GM23248 (cell line): ENCODE measurements around the gene CCL7. TPM values are rescaled to one million over a fixed set of nuclear protein-coding genes. Genes with fewer than 3 reads are reported as not detected.
A peak's percentile ranks its signal among the peaks of the same experiment; 100 is the strongest.

Experiments used
- DNase-seq: peaks from one replicate; pipeline ENCODE4 v3.0.0-alpha.2; 2015
- H2AFZ ChIP-seq: fragments of 200-600 bp; sonication (generic); 2 replicates; pipeline ENCODE4 v1.6.1; 2016; ENCODE audit warnings: antibody characterized with exemption
- H3F3A ChIP-seq: fragments of 200-600 bp; sonication (generic); 2 replicates; pipeline ENCODE4 v1.6.1; 2016; ENCODE audit warnings: mild to moderate bottlenecking, antibody characterized with exemption, mixed run types; ENCODE audit not compliant: insufficient read depth
- H3K27ac ChIP-seq: fragments of 200-600 bp; sonication (generic); 2 replicates; pipeline ENCODE4 v1.5.1; 2016; ENCODE audit warnings: mild to moderate bottlenecking
- H3K27me3 ChIP-seq: fragments of 200-600 bp; sonication (generic); replicated peaks from 2 replicates; pipeline ENCODE4 v1.6.1; 2016; ENCODE audit warnings: mild to moderate bottlenecking; ENCODE audit not compliant: insufficient read depth
- H3K36me3 ChIP-seq: fragments of 200-600 bp; sonication (generic); 2 replicates; pipeline ENCODE4 v1.6.1; 2016; ENCODE audit warnings: low read depth, mild to moderate bottlenecking
- H3K4me1 ChIP-seq: fragments of 200-600 bp; sonication (generic); 2 replicates; pipeline ENCODE4 v1.6.1; 2016; ENCODE audit warnings: mild to moderate bottlenecking; ENCODE audit not compliant: insufficient read depth
- H3K4me2 ChIP-seq: fragments of 200-600 bp; sonication (generic); one replicate; pipeline ENCODE4 v1.6.1; 2016; ENCODE audit warnings: mild to moderate bottlenecking; ENCODE audit not compliant: unreplicated experiment
- H3K4me3 ChIP-seq: fragments of 200-600 bp; sonication (generic); 2 replicates; pipeline ENCODE4 v1.5.1; 2016; ENCODE audit warnings: mild to moderate bottlenecking
- H3K79me2 ChIP-seq: fragments of 200-600 bp; sonication (generic); 2 replicates; pipeline ENCODE4 v1.6.1; 2016; ENCODE audit warnings: mild to moderate bottlenecking; ENCODE audit not compliant: insufficient read depth
- H3K9ac ChIP-seq: fragments of 200-600 bp; sonication (generic); 2 replicates; pipeline ENCODE4 v1.6.1; 2016; ENCODE audit warnings: mild to moderate bottlenecking
- H3K9me2 ChIP-seq: fragments of 200-600 bp; sonication (generic); 2 replicates; pipeline ENCODE4 v1.6.1; 2016; ENCODE audit warnings: mixed run types, mild to moderate bottlenecking, moderate library complexity; ENCODE audit not compliant: insufficient read depth
- H3K9me3 ChIP-seq: fragments of 200-600 bp; sonication (generic); one replicate; pipeline ENCODE4 v1.6.1; 2017; ENCODE audit warnings: low read depth
- H4K20me1 ChIP-seq: fragments of 200-600 bp; sonication (generic); 2 replicates; pipeline ENCODE4 v1.6.0; 2016; ENCODE audit not compliant: insufficient read depth
- EZH2 ChIP-seq: fragments of 200-600 bp; sonication (generic); IDR thresholded peaks from 2 replicates; pipeline ENCODE4 v1.6.1; 2018; ENCODE audit warnings: antibody characterized with exemption, mild to moderate bottlenecking; ENCODE audit not compliant: insufficient read depth, poor library complexity, severe bottlenecking
- EZH2phosphoT487 ChIP-seq: fragments of 200-600 bp; sonication (generic); IDR thresholded peaks from 2 replicates; pipeline ENCODE4 v1.6.1; 2018; ENCODE audit warnings: antibody characterized with exemption, moderate library complexity, mild to moderate bottlenecking, low read depth; ENCODE audit not compliant: insufficient read depth
- WGBS, 2 experiments: methylation state at CpG; one replicate each; pipeline ENCODE4 v1.1.6; 2015 to 2017; ENCODE audit warnings: low lambda C conversion rate in 2 of 2, low coverage in 1 of 2; ENCODE audit errors: missing lambda C conversion rate in 2 of 2; 5-methylcytosine and 5-hydroxymethylcytosine counted together
- in situ Hi-C: fragments of 300-500 bp; cut with MboI; formaldehyde crosslinking; loops from 2 replicates; pipeline ENCODE4 v1.15.0; 2020
- polyA plus RNA-seq: library from polyadenylated mRNA; unstranded; fragments of >200 nt; fragmentation: Nextera tagmentation; extraction: Ambion mirVana; gene quantifications from 2 replicates; pipeline ENCODE4 v1.2.1, GENCODE V29; 2016
- total RNA-seq: library from RNA; depleted of rRNA; stranded (reverse); fragments of >200 nt; shearing (Covaris generic); gene quantifications from 2 replicates; pipeline ENCODE4 v1.2.3, GENCODE V29; 2014

Gene CCL7
- total and polyA plus RNA-seq, 2 experiments from 2014 or later, result 2.4 to 4.9 TPM

DNA sequence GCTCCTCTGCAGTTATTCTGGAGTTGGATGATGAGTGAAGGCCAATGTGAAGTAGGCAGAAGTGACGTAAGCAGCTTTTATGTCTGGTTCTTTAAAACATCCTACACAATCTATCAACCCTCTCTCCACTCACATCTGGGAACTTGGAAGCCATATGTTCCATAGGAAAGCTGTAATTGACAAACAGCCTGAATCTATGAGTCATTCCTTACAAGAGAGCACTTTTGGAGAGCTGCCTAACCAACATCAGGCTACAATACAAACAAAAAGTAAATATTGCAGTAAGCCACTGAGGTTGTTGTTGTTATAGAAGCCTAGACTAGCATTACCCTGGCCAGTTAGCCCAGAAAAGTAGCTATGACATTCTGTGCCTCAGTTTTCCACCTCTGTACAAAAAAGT is 5.9 kb downstream of the CCL7 start:
- Histone ChIP-seq H4K20me1 (no peaks in the 10 kb centered on the region), H3K27me3 (no peaks in the 10 kb centered on the region), H3K36me3 (no peaks in the 10 kb centered on the region; the same call in 1 of the 2 replicates), H3K4me3 (no peak overlapping the region), H3K9ac (no peak overlapping the region), H3K4me2 (peak overlapping the region; percentile 8), H2AFZ (no peak overlapping the region), H3F3A (peaks cover 5% of the 10 kb centered on the region; the same call in 1 of the 2 replicates), H3K27ac (peak overlapping the region; percentile 25; the same call in 1 of the 2 replicates), H3K9me2 (no peaks in the 10 kb centered on the region), H3K9me3 (no peaks in the 10 kb centered on the region), H3K79me2 (no peaks in the 10 kb centered on the region), H3K4me1 (peaks cover 11% of the 10 kb centered on the region)
- WGBS, 2 experiments, result 0 to 4% methylated on average over 1 of the region's 1 CpG
- DNase-seq, result peak; percentile 95
- TF ChIP-seq EZH2phosphoT487 (no peak), EZH2 (no peak)
- in situ Hi-C loops, result no loop called here

DNA sequence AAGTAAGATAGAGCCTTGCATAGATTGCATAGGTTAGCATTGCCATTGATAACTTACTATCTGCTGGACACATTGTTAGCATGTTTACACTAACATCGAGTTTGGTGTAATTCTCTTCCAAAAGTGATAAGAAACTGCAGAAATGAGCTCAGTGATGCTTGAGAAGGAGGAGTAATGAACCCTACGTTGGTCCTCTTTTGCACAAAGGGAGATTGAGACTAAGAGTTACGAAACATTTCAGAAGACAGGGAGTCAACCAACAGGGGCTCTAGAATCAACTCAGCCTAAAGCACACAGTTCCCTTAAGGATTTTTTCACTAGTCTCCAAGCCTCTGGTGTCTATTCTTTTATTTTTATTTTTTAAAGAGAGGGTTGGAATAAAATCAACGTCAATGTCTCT is 6.8 kb downstream of the CCL7 start:
- TF ChIP-seq EZH2phosphoT487 (no peak), EZH2 (no peak)
- Histone ChIP-seq H3K27ac (no peak overlapping the region), H2AFZ (no peak overlapping the region), H4K20me1 (no peaks in the 10 kb centered on the region), H3K9me3 (no peaks in the 10 kb centered on the region), H3K9ac (no peak overlapping the region), H3K9me2 (no peaks in the 10 kb centered on the region), H3K79me2 (no peaks in the 10 kb centered on the region), H3K4me2 (no peak overlapping the region), H3K4me3 (no peak overlapping the region), H3K27me3 (0 out of 2 replicates have a peak, but pooled peaks cover 5% of the 10 kb centered on the region), H3F3A (peaks cover 5% of the 10 kb centered on the region; the same call in 1 of the 2 replicates), H3K36me3 (no peaks in the 10 kb centered on the region; the same call in 1 of the 2 replicates), H3K4me1 (peaks cover 11% of the 10 kb centered on the region)
- in situ Hi-C loops, result no loop called here
- 66 to 68% methylated on average over 4 of the region's 4 CpGs for WGBS, 2 experiments
- no peak for DNase-seq

DNA sequence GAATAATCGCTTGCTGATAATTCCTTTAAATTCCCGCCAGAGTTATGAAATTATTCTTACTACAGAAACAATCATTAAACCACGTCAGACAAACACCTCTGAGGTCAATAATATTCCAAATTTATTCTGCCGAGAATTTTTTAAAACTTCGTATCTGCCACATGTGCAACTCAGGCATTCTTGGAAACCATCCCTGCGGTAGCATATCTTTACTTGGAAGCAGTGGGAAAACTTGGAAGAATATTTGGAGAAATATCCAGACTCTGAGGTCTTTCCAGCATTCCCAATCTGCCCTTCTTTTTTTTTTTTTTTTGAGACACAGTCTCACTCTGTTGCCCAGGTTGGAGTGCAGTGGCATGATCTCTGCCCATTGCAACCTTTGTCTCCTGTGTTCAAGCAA is 13.6 kb downstream of the CCL7 start:
- H3K4me2 ChIP-seq, result no peak overlapping the region
- in situ Hi-C loops, result no loop called here

DNA sequence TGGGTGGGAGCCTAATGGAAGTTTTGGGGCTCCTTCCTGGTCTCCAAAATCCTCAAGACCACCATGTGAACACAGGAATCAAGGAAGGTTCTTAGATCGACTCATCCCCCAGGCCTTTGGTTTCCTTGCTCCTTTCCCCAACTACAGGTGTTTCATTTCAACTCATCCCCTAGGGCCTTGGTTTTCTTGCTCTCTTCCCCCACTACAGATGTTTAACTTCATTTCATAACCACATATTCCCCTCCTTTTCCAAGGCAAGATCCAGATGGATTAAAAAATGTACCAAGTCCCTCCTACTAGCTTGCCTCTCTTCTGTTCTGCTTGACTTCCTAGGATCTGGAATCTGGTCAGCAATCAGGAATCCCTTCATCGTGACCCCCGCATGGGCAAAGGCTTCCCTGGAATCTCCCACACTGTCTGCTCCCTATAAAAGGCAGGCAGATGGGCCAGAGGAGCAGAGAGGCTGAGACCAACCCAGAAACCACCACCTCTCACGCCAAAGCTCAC is 15.3 kb downstream of the CCL7 start, which contains the start of gene CCL11:
TSS of gene CCL11 (plus strand) at position 457 of the 507 bp plus-strand sequence. CDS start 67 bp downstream, outside the sequence.
- in situ Hi-C loops, result no loop called here
- H3K27me3 ChIP-seq, result peaks cover 27% of the 10 kb centered on the region
- peaks cover 7% of the 10 kb centered on the region; the same call in 1 of the 2 replicates for H3K4me1 ChIP-seq

More for the DNA sequence above, 13.6 kb downstream of the CCL7 start:
- Histone ChIP-seq H3K79me2 (no peaks in the 10 kb centered on the region), H3K9me2 (no peaks in the 10 kb centered on the region), H3K9ac (no peak overlapping the region), H3K9me3 (no peaks in the 10 kb centered on the region), H2AFZ (no peak overlapping the region), H3K36me3 (no peaks in the 10 kb centered on the region; the same call in 1 of the 2 replicates), H3K4me3 (no peak overlapping the region), H3K27ac (no peak overlapping the region), H4K20me1 (no peaks in the 10 kb centered on the region), H3K27me3 (peaks cover 27% of the 10 kb centered on the region), H3F3A (no peaks in the 10 kb centered on the region), H3K4me1 (peaks cover 7% of the 10 kb centered on the region; the same call in 1 of the 2 replicates)
- DNase-seq, result no peak
- TF ChIP-seq EZH2 (no peak), EZH2phosphoT487 (no peak)
- WGBS, 2 experiments, result 29 to 32% methylated on average over 6 of the region's 6 CpGs

More for the DNA sequence above, 15.3 kb downstream of the CCL7 start, which contains the start of gene CCL11:
- no peaks in the 10 kb centered on the region for H3K79me2 ChIP-seq
- H4K20me1 ChIP-seq, result no peaks in the 10 kb centered on the region
- H2AFZ ChIP-seq, result no peak within 1 kb of the TSS
- H3K9me2 ChIP-seq, result no peaks in the 10 kb centered on the region
- DNase-seq, result no peak
- no peak within 1 kb of the TSS for H3K9ac ChIP-seq
- H3K36me3 ChIP-seq, result no peaks in the 10 kb centered on the region; the same call in 1 of the 2 replicates
- H3K4me2 ChIP-seq, result no peak within 1 kb of the TSS
- H3F3A ChIP-seq, result no peaks in the 10 kb centered on the region
- 13 to 18% methylated on average over 4 of the region's 4 CpGs for WGBS, 2 experiments
- H3K4me3 ChIP-seq, result no peak within 1 kb of the TSS
- no peak within 1 kb of the TSS for H3K27ac ChIP-seq
- TF ChIP-seq EZH2, result no peak
- no peak for TF ChIP-seq EZH2phosphoT487
- H3K9me3 ChIP-seq, result no peaks in the 10 kb centered on the region
